ENCODE results near the gene RFX3. TPM values are rescaled to one million over a fixed set of nuclear protein-coding genes. Genes with fewer than 3 reads are reported as not detected.
A peak's percentile ranks its signal among the peaks of the same experiment; 100 is the strongest.

The RFX3 gene
- total RNA-seq, 1 experiment from 2014 or later, result 9.9 TPM

DNA sequence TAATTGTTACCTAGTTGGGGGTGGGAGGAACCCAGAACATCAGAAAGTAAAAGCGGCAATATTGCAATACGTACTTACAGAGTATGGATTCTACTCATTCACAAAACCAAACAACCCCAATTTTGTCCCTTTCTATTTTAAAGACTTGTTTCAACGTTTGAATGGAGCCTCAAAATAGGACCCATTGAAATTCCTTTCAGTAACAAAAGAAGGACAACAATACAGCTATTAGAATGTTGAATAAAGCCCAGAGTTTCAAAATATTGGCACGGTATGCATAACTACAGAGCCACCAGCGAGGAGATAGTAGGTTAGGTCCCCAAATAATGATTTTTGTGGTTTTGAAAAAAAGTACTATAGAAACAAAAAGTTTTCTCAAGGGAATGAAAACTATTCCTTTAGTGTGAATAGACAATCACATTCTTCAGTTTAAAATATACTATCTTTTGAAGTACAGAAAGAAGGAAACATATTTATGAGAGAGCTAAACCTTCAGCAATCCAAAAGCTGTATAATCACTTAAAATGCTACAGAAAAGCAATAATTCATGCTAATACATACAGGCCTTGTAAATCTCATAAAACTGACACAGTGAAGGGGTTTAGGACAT, 235.5 kb downstream of the RFX3 start:
- Histone ChIP-seq H3K27me3 (ENCODE audit: insufficient read depth, low read length) (no peaks in the 10 kb centered on the region), H3K14ac (ENCODE audit: insufficient read depth, low read length) (no peak overlapping the region), H3K23me2 (ENCODE audit: insufficient read length, low read depth, low read length, poor library complexity, severe bottlenecking) (no peaks in the 10 kb centered on the region), H2AK5ac (ENCODE audit: insufficient read length, low read length) (no peak overlapping the region), H3K23ac (ENCODE audit: insufficient read length, low read depth, low read length) (no peak overlapping the region), H4K5ac (ENCODE audit: insufficient read length, low read depth, low read length) (no peak overlapping the region), H3K27ac (ENCODE audit: insufficient read length, low read depth, low read length) (no peak overlapping the region), H3K56ac (ENCODE audit: insufficient read length, low read depth, low read length) (no peak overlapping the region), H3K4me1 (ENCODE audit: insufficient read depth, low read length) (no peaks in the 10 kb centered on the region; the same call in 1 of the 2 replicates), H4K91ac (ENCODE audit: insufficient read length, low read depth, low read length) (no peak overlapping the region), H2AFZ (ENCODE audit: low read length) (no peak overlapping the region), H2BK5ac (ENCODE audit: insufficient read length, low read length) (no peak overlapping the region), H3K4ac (ENCODE audit: low read depth, low read length) (no peak overlapping the region), H4K20me1 (ENCODE audit: control insufficient read depth, insufficient read depth, insufficient read length) (no peaks in the 10 kb centered on the region), H2BK12ac (ENCODE audit: insufficient read length, low read depth, low read length) (no peak overlapping the region), H3K18ac (ENCODE audit: insufficient read length, low read depth, low read length) (no peak overlapping the region), H3T11ph (ENCODE audit: low read length) (no peak overlapping the region), H3K9me3 (ENCODE audit: control insufficient read depth, low read depth, low read length) (no peaks in the 10 kb centered on the region), H2BK120ac (ENCODE audit: low read depth, low read length, poor library complexity, severe bottlenecking) (no peak overlapping the region), H2BK15ac (ENCODE audit: low read depth, low read length) (no peak overlapping the region), H3K9ac (ENCODE audit: extremely low read depth, insufficient read length, low read length) (no peak overlapping the region), H3K79me1 (ENCODE audit: insufficient read depth, low read depth, low read length, poor library complexity, severe bottlenecking) (no peaks in the 10 kb centered on the region), H2BK20ac (ENCODE audit: low read depth, low read length, poor library complexity, severe bottlenecking) (no peak overlapping the region), H3K79me2 (ENCODE audit: insufficient read depth, low read length) (no peaks in the 10 kb centered on the region), H4K8ac (replicated peaks; ENCODE audit: insufficient read length, low read depth, low read length) (no peak overlapping the region), H3K4me2 (ENCODE audit: insufficient read depth, insufficient read length, low read length) (peak overlapping the region; percentile 45)
- TF ChIP-seq, protein P1, sequence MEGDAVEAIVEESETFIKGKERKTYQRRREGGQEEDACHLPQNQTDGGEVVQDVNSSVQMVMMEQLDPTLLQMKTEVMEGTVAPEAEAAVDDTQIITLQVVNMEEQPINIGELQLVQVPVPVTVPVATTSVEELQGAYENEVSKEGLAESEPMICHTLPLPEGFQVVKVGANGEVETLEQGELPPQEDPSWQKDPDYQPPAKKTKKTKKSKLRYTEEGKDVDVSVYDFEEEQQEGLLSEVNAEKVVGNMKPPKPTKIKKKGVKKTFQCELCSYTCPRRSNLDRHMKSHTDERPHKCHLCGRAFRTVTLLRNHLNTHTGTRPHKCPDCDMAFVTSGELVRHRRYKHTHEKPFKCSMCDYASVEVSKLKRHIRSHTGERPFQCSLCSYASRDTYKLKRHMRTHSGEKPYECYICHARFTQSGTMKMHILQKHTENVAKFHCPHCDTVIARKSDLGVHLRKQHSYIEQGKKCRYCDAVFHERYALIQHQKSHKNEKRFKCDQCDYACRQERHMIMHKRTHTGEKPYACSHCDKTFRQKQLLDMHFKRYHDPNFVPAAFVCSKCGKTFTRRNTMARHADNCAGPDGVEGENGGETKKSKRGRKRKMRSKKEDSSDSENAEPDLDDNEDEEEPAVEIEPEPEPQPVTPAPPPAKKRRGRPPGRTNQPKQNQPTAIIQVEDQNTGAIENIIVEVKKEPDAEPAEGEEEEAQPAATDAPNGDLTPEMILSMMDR (conservative IDR thresholded peaks at IDR 0.05), result no peak
- H3K4me3 Mint-ChIP-seq, result peak overlapping the region; percentile 12 to 21; a peak in 1 of 5 replicates
- peak overlapping the region; percentile 94 to 97 (median 95); a peak in 6 of 7 replicates for H3K27ac Mint-ChIP-seq
- no CpG with 5 or more reads among the region's 5 CpGs for WGBS (ENCODE audit: extremely low coverage, insufficient read length, low lambda C conversion rate)
- DNase-seq, result no peak
- no peaks in the 10 kb centered on the region for H3K9me3 Mint-ChIP-seq
- peaks cover 14 to 24% (median 17%) of the 10 kb centered on the region in 3 experiments; a peak in 6 of 7 replicates for H3K36me3 Mint-ChIP-seq (ENCODE audit: insufficient read depth in 1 of 3, low read depth in 3 of 3)
- peaks cover 26 to 33% of the 10 kb centered on the region in 2 experiments for H3K4me1 Mint-ChIP-seq
- no peaks in the 10 kb centered on the region; the same call in 1 of the 2 replicates for H3K27me3 Mint-ChIP-seq (ENCODE audit: low read depth)

Measured in H9 (cell line).